ENCODE results near the gene BMP6. TPM values are rescaled to one million over a fixed set of nuclear protein-coding genes. Genes with fewer than 3 reads are reported as not detected.

BMP6 gene
- total and polyA plus RNA-seq, 9 donors = 3.4 to 28.1 (median 8.3) TPM

DNA sequence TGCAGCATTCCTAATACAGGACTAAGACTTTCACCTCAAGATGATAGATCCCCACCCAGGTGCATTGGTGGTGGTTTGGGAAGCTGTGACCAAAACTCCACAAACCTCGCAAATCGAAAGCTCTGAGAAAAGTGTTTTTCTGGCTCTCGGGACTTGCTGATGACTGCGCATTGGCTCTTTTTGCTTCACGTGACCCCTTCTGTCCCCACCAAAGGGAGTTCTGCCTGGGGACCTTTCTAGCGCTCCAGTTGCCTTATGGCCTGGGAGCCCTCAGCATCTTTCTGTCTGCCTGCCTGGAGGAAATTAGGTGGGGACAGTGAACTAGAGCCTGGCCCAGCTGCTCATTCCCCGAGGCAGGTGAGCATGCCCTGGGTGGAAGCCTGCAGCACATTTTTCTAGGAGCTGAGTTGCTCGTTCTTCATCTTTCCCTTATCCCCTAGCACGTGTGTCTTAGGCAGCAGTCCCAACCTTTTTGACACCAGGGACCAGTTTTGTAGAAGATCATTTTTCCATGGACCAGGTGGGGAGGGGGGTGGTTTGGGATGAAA lies 94.5 kb downstream of the BMP6 start:
- Histone ChIP-seq H3K9me3 (no peaks in the 10 kb centered on the region), H3K27ac (no peak overlapping the region), H3K36me3 (no peaks in the 10 kb centered on the region), H3K27me3 (no peaks in the 10 kb centered on the region), H3K4me1 (ENCODE audit: insufficient read depth) (peaks cover 5% of the 10 kb centered on the region), H3K4me3 (no peak overlapping the region)
- DNase-seq = no peak
- no peak for TF ChIP-seq CTCF (IDR thresholded peaks at IDR 0.05)
- no peak for TF ChIP-seq POLR2A (IDR thresholded peaks at IDR 0.05)
- no peak for TF ChIP-seq EP300 (IDR thresholded peaks at IDR 0.05)
- intact Hi-C loops (cut with DNase I) = no loop called here
- WGBS, 3 donors = 80 to 82% (median 81%) methylated on average over 9 of the region's 9 CpGs

DNA sequence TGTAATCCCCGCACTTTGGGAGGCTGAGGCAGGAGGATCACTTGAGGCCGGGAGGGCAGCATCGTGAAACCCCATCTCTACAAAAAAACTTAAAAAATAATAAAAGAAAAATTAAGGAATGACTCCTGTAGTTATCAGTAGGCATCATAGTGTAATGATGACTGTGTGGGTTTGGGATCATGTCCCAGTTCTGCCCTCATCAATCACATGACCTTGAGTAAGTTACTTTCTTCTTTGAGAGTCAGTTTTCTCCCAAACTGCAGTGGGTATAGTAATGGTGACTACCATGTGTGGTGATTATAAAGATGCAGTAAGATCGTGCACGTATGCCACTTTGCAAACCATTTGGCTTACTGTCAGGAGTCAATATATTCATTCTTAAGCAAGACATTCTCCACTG lies 95.5 kb downstream of the BMP6 start:
- Histone ChIP-seq H3K4me1 (ENCODE audit: insufficient read depth) (peaks cover 6% of the 10 kb centered on the region), H3K27ac (no peak overlapping the region), H3K4me3 (no peak overlapping the region), H3K9me3 (no peaks in the 10 kb centered on the region), H3K36me3 (no peaks in the 10 kb centered on the region), H3K27me3 (no peaks in the 10 kb centered on the region)
- TF ChIP-seq POLR2A (IDR thresholded peaks at IDR 0.05) (no peak), CTCF (IDR thresholded peaks at IDR 0.05) (no peak), EP300 (IDR thresholded peaks at IDR 0.05) (no peak)
- intact Hi-C loops (cut with DNase I) = no loop called here
- no peak for DNase-seq
- WGBS, 3 donors = 93 to 95% (median 94%) methylated on average over 5 of the region's 5 CpGs

- Histone ChIP-seq H3K36me3 (no peaks in the 10 kb centered on the region), H3K4me3 (no peak overlapping the region), H3K4me1 (ENCODE audit: insufficient read depth) (peaks cover 13% of the 10 kb centered on the region), H3K27me3 (no peaks in the 10 kb centered on the region), H3K9me3 (no peaks in the 10 kb centered on the region), H3K27ac (no peak overlapping the region)
- TF ChIP-seq EP300 (IDR thresholded peaks at IDR 0.05) = no peak
- DNase-seq = no peak
- 93 to 98% (median 95%) methylated on average over 3 of the region's 3 CpGs for WGBS, 3 donors
- intact Hi-C loops (cut with DNase I) = no loop called here
Observed at GRCh38 chr6:7823552-7823951, 97.7 kb downstream of the BMP6 start.

DNA sequence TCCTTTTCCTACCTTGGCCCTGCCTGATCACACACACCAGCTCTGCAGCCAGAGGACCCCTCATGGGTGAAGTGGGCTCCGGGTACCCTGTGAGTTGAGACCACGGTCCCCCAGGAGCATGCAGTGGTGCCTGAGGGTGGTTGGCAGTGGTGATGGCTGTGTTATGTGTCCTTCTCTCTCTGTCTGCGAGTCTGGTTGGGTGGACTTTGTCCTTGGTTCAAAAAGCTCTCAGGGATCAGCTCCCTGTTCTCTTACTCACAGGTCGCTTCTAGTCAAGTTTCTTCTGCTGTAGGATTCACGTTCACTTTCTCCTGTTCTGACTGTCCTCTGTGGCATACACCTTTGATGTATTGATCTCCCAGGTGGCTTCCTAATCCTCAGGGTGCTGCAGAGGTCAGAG lies 100.1 kb downstream of the BMP6 start:
- H3K36me3 ChIP-seq = no peaks in the 10 kb centered on the region
- H3K27ac ChIP-seq = no peak overlapping the region
- no peaks in the 10 kb centered on the region for H3K9me3 ChIP-seq
- 94 to 99% (median 96%) methylated on average over 5 of the region's 5 CpGs for WGBS, 3 donors
- intact Hi-C loops (cut with DNase I) = no loop called here
- no peak for TF ChIP-seq CTCF (IDR thresholded peaks at IDR 0.05)
- no peak for TF ChIP-seq EP300 (IDR thresholded peaks at IDR 0.05)
- no peak for TF ChIP-seq POLR2A (IDR thresholded peaks at IDR 0.05)
- no peak overlapping the region for H3K4me3 ChIP-seq
- peaks cover 11% of the 10 kb centered on the region for H3K4me1 ChIP-seq (ENCODE audit: insufficient read depth)
- no peaks in the 10 kb centered on the region for H3K27me3 ChIP-seq
- no peak for DNase-seq

GRCh38 chr6:7827142-7827541 lies 101.2 kb downstream of the BMP6 start:
- peaks cover 11% of the 10 kb centered on the region for H3K4me1 ChIP-seq (ENCODE audit: insufficient read depth)
- TF ChIP-seq CTCF (IDR thresholded peaks at IDR 0.05) = no peak
- no peak for TF ChIP-seq EP300 (IDR thresholded peaks at IDR 0.05)
- TF ChIP-seq POLR2A (IDR thresholded peaks at IDR 0.05) = no peak
- no peaks in the 10 kb centered on the region for H3K9me3 ChIP-seq
- no peaks in the 10 kb centered on the region for H3K27me3 ChIP-seq
- no peak overlapping the region for H3K27ac ChIP-seq
- intact Hi-C loops (cut with DNase I) = no loop called here
- WGBS, 3 donors = 28 to 40% (median 28%) methylated on average over 7 of the region's 7 CpGs
- H3K36me3 ChIP-seq = no peaks in the 10 kb centered on the region
- DNase-seq = no peak
- no peak overlapping the region for H3K4me3 ChIP-seq

Data from ovary (tissue), 9 donors.